ENCODE data around the gene PDE2A. TPM values are rescaled to one million over a fixed set of nuclear protein-coding genes. Genes with fewer than 3 reads are reported as not detected.

Gene PDE2A
- polyA plus RNA-seq, 1 experiment, result 0.64 TPM

DNA sequence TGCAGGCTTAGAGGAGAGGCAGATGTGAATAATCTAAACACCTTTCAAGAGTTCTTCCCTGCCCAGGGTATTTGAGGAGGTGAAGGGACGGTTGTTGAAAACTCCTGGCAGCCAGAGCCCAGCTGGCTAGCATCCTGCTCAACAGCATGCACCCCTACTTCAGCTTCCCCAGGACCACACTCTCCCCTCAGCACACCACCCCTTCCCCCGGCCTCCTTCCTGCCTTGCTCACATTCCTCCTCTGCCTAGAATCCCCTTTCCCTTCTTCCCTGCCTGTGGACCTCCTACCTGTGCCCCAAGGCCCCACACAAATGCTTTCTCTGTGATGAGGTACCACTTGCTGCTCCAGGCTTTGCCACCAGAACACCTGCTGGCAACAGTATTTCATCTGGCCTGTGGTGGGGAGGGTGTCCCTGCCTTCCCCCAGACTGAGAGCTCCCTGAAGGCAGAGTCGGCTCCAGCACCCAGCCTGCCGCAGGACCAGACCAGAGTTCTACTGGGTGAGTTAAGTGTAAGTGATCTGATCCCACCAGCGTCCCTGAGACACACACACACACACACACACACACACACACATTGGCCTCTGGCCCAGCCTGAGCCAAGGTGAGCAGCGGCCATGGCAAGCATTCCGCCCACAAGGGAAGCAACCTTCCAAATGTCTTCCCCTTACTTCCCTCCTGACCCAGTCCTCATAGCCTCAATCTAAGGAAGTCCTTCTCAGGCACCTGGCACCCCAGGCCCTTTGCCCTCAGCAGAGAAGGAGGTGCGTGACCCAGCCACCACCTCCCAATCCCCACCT is 79.5 kb downstream of the PDE2A start:
- TF ChIP-seq, protein P1, sequence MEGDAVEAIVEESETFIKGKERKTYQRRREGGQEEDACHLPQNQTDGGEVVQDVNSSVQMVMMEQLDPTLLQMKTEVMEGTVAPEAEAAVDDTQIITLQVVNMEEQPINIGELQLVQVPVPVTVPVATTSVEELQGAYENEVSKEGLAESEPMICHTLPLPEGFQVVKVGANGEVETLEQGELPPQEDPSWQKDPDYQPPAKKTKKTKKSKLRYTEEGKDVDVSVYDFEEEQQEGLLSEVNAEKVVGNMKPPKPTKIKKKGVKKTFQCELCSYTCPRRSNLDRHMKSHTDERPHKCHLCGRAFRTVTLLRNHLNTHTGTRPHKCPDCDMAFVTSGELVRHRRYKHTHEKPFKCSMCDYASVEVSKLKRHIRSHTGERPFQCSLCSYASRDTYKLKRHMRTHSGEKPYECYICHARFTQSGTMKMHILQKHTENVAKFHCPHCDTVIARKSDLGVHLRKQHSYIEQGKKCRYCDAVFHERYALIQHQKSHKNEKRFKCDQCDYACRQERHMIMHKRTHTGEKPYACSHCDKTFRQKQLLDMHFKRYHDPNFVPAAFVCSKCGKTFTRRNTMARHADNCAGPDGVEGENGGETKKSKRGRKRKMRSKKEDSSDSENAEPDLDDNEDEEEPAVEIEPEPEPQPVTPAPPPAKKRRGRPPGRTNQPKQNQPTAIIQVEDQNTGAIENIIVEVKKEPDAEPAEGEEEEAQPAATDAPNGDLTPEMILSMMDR (IDR thresholded peaks at IDR 0.05; ENCODE audit: insufficient read depth, low read depth, low read length), result no peak
- peaks cover 51% of the 10 kb centered on the region for H3K27me3 ChIP-seq (ENCODE audit: control insufficient read depth, insufficient read depth, low read length)
- ChIA-PET POLR2A (no interaction called here), CTCF (interaction anchor here (0.8 to 1.7 kb wide), 5 partner anchors 9 to 123 kb away, joined by 3 to 5 read pairs (median 3); no protein-coding TSS in a partner anchor)
- H3K4me3 ChIP-seq (ENCODE audit: low read depth, low read length), result no peak overlapping the region
- H3K36me3 ChIP-seq (ENCODE audit: control insufficient read depth, insufficient read depth, low read length), result no peaks in the 10 kb centered on the region
- DNase-seq (ENCODE audit: low read depth), result no peak

DNA sequence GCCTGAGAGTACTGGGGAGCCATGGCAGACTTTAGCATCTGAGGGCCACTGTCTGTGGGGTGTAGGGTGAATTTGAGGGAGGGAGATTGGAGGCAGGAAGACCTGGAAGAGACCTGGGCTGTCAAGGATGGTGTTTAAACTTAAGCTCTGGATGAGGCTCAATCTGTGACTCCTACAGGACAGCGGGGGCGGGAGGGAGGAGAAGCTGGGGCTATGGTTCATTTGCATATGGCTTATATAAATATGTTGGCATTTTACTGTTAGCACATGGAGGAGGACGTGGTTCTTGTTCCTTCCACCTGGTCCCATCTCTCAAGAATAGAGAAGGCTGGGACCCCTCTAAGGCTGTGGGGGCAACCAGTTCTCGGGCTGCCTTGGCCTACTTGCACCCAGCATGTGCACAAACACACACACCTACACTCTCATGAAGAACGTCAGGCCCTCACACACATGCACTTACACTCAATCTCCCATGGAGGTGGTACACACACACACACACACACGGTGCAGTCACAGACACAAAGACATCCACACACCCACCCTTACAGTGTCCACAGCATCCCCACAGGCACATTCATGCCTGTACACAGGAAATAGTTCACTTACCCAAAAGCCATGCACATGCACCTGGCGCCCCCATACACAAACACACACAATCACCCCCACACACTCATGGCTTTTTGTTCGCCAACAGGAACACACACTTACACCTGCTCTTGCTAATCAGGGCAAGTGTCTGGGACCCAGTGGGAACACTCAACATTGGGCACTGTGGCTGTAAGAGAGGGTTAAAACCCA is 81.3 kb downstream of the PDE2A start:
- Histone ChIP-seq H3K36me3 (ENCODE audit: control insufficient read depth, insufficient read depth, low read length) (no peaks in the 10 kb centered on the region), H3K27me3 (ENCODE audit: control insufficient read depth, insufficient read depth, low read length) (peaks cover 62% of the 10 kb centered on the region), H3K4me3 (ENCODE audit: low read depth, low read length) (no peak overlapping the region)
- TF ChIP-seq, protein P1 (IDR thresholded peaks at IDR 0.05; ENCODE audit: insufficient read depth, low read depth, low read length), result no peak
- POLR2A ChIA-PET, result no interaction called here
- no peak for DNase-seq (ENCODE audit: low read depth)
- CTCF ChIA-PET, result interaction anchor here (1.4 to 1.5 kb wide), 2 partner anchors 91 kb away, joined by 5 read pairs; no protein-coding TSS in a partner anchor

DNA sequence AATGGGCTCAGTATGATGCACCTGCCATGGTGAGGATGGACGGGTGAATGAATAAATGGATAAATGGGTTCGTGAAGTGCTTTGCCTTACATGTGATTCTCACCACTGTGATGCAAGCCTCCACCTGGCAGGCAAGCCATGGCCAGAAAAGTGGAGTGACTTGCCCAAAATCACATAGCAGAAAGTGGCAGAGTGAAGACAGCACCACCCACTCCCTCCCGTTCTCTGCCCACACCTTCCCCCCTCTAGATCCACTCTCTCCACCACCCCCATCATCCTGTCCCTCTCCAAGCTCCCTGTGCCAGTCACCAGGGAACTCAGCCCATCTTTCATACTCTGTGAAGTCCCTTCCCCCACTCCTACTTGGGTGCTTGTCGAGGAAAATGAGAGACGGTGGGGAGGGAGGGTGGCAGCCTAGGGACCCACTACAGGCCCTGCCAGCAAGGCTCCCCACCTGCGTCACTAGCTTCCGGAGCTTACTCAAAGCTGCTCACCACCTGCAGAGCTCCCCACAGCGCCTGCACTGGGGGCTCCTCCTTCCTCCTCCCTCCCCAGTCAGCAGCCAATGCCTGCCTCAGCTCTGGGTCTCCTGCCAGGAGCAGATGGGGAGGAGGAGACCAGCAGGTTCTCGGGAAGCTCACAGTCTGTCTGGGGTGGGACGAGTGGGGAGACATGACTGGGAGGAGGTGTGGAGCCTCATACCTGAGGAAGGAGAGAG is 82.3 kb downstream of the PDE2A start:
- ChIA-PET CTCF (interaction anchor here (1.4 to 1.8 kb wide), 5 partner anchors 9 to 120 kb away, joined by 3 to 6 read pairs (median 3); no protein-coding TSS in a partner anchor), POLR2A (no interaction called here)
- Histone ChIP-seq H3K4me3 (ENCODE audit: low read depth, low read length) (no peak overlapping the region), H3K27me3 (ENCODE audit: control insufficient read depth, insufficient read depth, low read length) (peaks cover 62% of the 10 kb centered on the region), H3K36me3 (ENCODE audit: control insufficient read depth, insufficient read depth, low read length) (no peaks in the 10 kb centered on the region)
- no peak for DNase-seq (ENCODE audit: low read depth)
- TF ChIP-seq, protein P1 (IDR thresholded peaks at IDR 0.05; ENCODE audit: insufficient read depth, low read depth, low read length), result no peak

DNA sequence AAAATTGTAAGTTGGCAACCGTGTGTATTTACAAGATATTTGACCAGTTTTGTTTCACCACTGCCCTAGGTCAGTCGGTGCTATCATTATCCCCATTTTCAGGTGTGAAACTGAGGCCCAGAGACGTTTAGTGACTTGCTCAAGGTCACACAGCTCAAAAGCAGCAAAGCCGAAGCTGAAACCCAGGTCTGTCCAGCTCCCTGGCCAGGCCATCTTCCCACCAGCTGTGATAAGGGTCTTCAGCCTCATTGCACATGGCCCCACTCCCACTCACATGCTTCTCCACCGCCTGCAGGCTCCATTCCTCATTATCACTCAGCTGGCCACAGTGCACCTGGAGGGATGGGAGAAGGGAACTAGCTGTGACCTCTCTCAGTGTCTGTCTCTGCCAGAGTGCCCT is 83.2 kb downstream of the PDE2A start:
- POLR2A ChIA-PET, result no interaction called here
- DNase-seq (ENCODE audit: low read depth), result no peak
- TF ChIP-seq, protein P1 (IDR thresholded peaks at IDR 0.05; ENCODE audit: insufficient read depth, low read depth, low read length), result no peak
- peaks cover 61% of the 10 kb centered on the region for H3K27me3 ChIP-seq (ENCODE audit: control insufficient read depth, insufficient read depth, low read length)
- no peak overlapping the region for H3K4me3 ChIP-seq (ENCODE audit: low read depth, low read length)
- H3K36me3 ChIP-seq (ENCODE audit: control insufficient read depth, insufficient read depth, low read length), result no peaks in the 10 kb centered on the region
- CTCF ChIA-PET, result interaction anchor here (0.7 to 1.8 kb wide), 7 partner anchors 8 to 120 kb away, joined by 3 to 6 read pairs (median 3); no protein-coding TSS in a partner anchor

Measured in BJ (cell line).